Measurements from ENCODE around the gene TMEM181.

- TF ChIP-seq, protein P1, sequence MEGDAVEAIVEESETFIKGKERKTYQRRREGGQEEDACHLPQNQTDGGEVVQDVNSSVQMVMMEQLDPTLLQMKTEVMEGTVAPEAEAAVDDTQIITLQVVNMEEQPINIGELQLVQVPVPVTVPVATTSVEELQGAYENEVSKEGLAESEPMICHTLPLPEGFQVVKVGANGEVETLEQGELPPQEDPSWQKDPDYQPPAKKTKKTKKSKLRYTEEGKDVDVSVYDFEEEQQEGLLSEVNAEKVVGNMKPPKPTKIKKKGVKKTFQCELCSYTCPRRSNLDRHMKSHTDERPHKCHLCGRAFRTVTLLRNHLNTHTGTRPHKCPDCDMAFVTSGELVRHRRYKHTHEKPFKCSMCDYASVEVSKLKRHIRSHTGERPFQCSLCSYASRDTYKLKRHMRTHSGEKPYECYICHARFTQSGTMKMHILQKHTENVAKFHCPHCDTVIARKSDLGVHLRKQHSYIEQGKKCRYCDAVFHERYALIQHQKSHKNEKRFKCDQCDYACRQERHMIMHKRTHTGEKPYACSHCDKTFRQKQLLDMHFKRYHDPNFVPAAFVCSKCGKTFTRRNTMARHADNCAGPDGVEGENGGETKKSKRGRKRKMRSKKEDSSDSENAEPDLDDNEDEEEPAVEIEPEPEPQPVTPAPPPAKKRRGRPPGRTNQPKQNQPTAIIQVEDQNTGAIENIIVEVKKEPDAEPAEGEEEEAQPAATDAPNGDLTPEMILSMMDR (IDR thresholded peaks at IDR 0.05; ENCODE audit: insufficient read depth, low read depth, low read length), result no peak
- TF ChIP-seq EZH2 (IDR thresholded peaks at IDR 0.05; ENCODE audit: insufficient read depth, low read length), result no peak
Measured at GRCh38 chr6:158561938-158562337, 2.0 kb downstream of the TMEM181 start.
